H1 (cell line): ENCODE results near the gene RGS7BP. TPM values are rescaled to one million over a fixed set of nuclear protein-coding genes. Genes with fewer than 3 reads are reported as not detected.

Experiments
- BCL11A ChIP-seq, 2 experiments: IDR thresholded peaks; one replicate each; pipeline ENCODE4 v1.6.1; 2011; ENCODE audit warnings: low read depth in 2 of 2, low read length in 2 of 2, mild to moderate bottlenecking in 2 of 2
- CHD7 ChIP-seq: fragments of 300-600 bp; sonication (generic); IDR thresholded peaks from 2 replicates; pipeline ENCODE4 v1.7.1; 2012; ENCODE audit warnings: low read length, moderate library complexity, mild to moderate bottlenecking, inconsistent platforms; ENCODE audit not compliant: insufficient replicate concordance
- MAFK ChIP-seq: IDR thresholded peaks from 2 replicates; pipeline ENCODE4 v1.6.1; 2012; ENCODE audit warnings: low read depth, mild to moderate bottlenecking, improper control_type of control experiment, low read length
- POLR2A ChIP-seq, 2 experiments: IDR thresholded peaks; 1 replicate in 1 of 2; 2 replicates in 1 of 2; pipeline ENCODE4 v1.6.1; 2011; ENCODE audit warnings: low read depth in 2 of 2, low read length in 2 of 2, mild to moderate bottlenecking in 2 of 2; ENCODE audit errors: control extremely low read depth in 1 of 2
- SUZ12 ChIP-seq: fragments of 200-600 bp; sonication (generic); IDR thresholded peaks from 2 replicates; pipeline ENCODE4 v1.6.1; 2012; ENCODE audit warnings: mild to moderate bottlenecking, inconsistent platforms, low read length, moderate library complexity, mixed read lengths
- polyA plus RNA-seq, 7 experiments: library from polyadenylated mRNA; depleted of rRNA in 3 of 7; stranded (reverse) in 5 of 7; unstranded in 2 of 7; fragments of >200 nt in 5 of 7; fragments of 200-250 nt in 2 of 7; gene quantifications; 1 replicate in 5 of 7; 2 replicates in 1 of 7; 4 replicates in 1 of 7; pipeline versions ENCODE4 v1.2.1 to v1.2.3, GENCODE V29; 2011 to 2013; ENCODE audit warnings: missing spikeins in 2 of 7, mixed read lengths in 2 of 7
- total RNA-seq: library from RNA; stranded (reverse); fragmentation: NEBNext Ultra II Directional; extraction: Animal tissue kit (Norgen Biotek cat#: 25700); gene quantifications from 2 replicates; pipeline ENCODE4 v1.2.1, GENCODE V29; 2021

The RGS7BP gene
- total and polyA plus RNA-seq, 2 of the 8 experiments (the other 6 are each of a cell fraction or from before 2014, with no cell fraction given) = 0.65 to 2.3 TPM

GRCh38 chr5:64519263-64519662, 13.4 kb downstream of the RGS7BP start (continued):
- TF ChIP-seq CHD7 = no peak
- TF ChIP-seq SUZ12 = no peak
- TF ChIP-seq MAFK = no peak
- no peak for TF ChIP-seq POLR2A (IDR thresholded peaks at IDR 0.05; ENCODE audit: control extremely low read depth in 1 of 2, low read depth in 2 of 2, low read length in 2 of 2)
- TF ChIP-seq BCL11A (IDR thresholded peaks at IDR 0.05; ENCODE audit: low read depth in 2 of 2, low read length in 2 of 2) = no peak
